K562 (cell line): ENCODE results near the gene LEMD1. TPM values are rescaled to one million over a fixed set of nuclear protein-coding genes. Genes with fewer than 3 reads are reported as not detected.

Experiments
- ATAC-seq: fragments of 200-7000 bp; cut with Tn5 transposase; 3 replicates; pipeline ENCODE4 v1.9.1; 2020; ENCODE audit warnings: moderate library complexity
- BruUV-seq: library from RNA; stranded (reverse); fragments of 400-500 nt; replicated peaks from 2 replicates; lab custom pipeline; 2021; lab: Mats Ljungman, UMichigan
- CTCF ChIA-PET: fragments of 300-600 bp; formaldehyde crosslinking; extraction: SDS; loops from one replicate; lab custom pipeline; 2021; ENCODE audit warnings: low intra/inter-chr PET ratio; lab: Yijun Ruan, JAX
- POLR2A ChIA-PET: fragments of 300-600, 350-650 bp; sonication (Branson Sonifier 250); formaldehyde crosslinking; extraction: SDS; loops from one replicate; lab custom pipeline; 2021; ENCODE audit warnings: antibody characterized with exemption, inconsistent platforms; lab: Yijun Ruan, JAX
- DNase-seq, 4 experiments: peaks; one replicate each; pipeline versions ENCODE4 v3.0.0 to v3.0.0-alpha.2; 2011 to 2018; ENCODE audit warnings: low spot score in 3 of 4, mixed read lengths in 3 of 4; ENCODE audit errors: extremely low read depth in 1 of 4
- FAIRE-seq: peaks from 2 replicates; lab custom pipeline; 2011; peaks lifted over from hg19 to GRCh38; lab: Jason Lieb, UNC
- H2AFZ ChIP-seq: 2 replicates; pipeline ENCODE4 v1.6.0; 2011; ENCODE audit warnings: low read depth, low read length, control low read depth, inconsistent platforms
- H3K27ac ChIP-seq: fragments of 200-600 bp; 3 replicates; pipeline ENCODE4 v1.8.0; 2011; ENCODE audit warnings: low read depth, mild to moderate bottlenecking, control low read depth, inconsistent platforms, low read length, moderate library complexity, mixed read lengths; ENCODE audit errors: extremely low read depth
- H3K27me3 ChIP-seq, 2 experiments: fragments of 300-600 bp in 1 of 2; 2 replicates in 1 of 2; 3 replicates in 1 of 2; pipeline versions ENCODE4 v1.6.0 to v1.8.0; 2011; ENCODE audit warnings: inconsistent platforms in 2 of 2, low read length in 2 of 2, mild to moderate bottlenecking in 1 of 2, mixed read lengths in 1 of 2, moderate library complexity in 1 of 2; ENCODE audit not compliant: control insufficient read depth in 2 of 2, insufficient read depth in 2 of 2
- H3K36me3 ChIP-seq: fragments of 300-600 bp; 3 replicates; pipeline ENCODE4 v1.8.0; 2011; ENCODE audit warnings: mild to moderate bottlenecking, low read length, inconsistent platforms; ENCODE audit not compliant: control insufficient read depth, insufficient read depth
- H3K4me1 ChIP-seq, 2 experiments: fragments of 200-600 bp in 1 of 2; replicated peaks in 1 of 2; 2 replicates in 1 of 2; 3 replicates in 1 of 2; pipeline versions ENCODE4 v1.5.1 to v1.8.0; 2011; ENCODE audit warnings: inconsistent platforms in 2 of 2, low read length in 2 of 2, mild to moderate bottlenecking in 1 of 2, mixed read lengths in 1 of 2, moderate library complexity in 1 of 2; ENCODE audit not compliant: control insufficient read depth in 2 of 2, insufficient read depth in 2 of 2
- H3K4me2 ChIP-seq: 2 replicates; pipeline ENCODE4 v1.6.1; 2011; ENCODE audit warnings: low read length, control low read depth, inconsistent platforms, mixed read lengths; ENCODE audit not compliant: insufficient read depth
- H3K4me3 ChIP-seq: fragments of 200-600 bp; sonication (generic), shearing (Covaris generic); 2 replicates; pipeline ENCODE4 v1.5.1; 2016; ENCODE audit warnings: control low read depth, inconsistent platforms
- H3K79me2 ChIP-seq: fragments of 200-600 bp; 3 replicates; pipeline ENCODE4 v1.8.0; 2011; ENCODE audit warnings: low read length, inconsistent platforms; ENCODE audit not compliant: control insufficient read depth, insufficient read depth
- H3K9ac ChIP-seq, 2 experiments: 2 replicates each; pipeline versions ENCODE4 v1.6.0 to v1.6.1; 2011; ENCODE audit warnings: low read depth in 2 of 2, low read length in 2 of 2, control low read depth in 1 of 2, inconsistent platforms in 1 of 2, mild to moderate bottlenecking in 1 of 2, mixed read lengths in 1 of 2; ENCODE audit not compliant: insufficient read depth in 1 of 2
- H3K9me1 ChIP-seq: one replicate; pipeline ENCODE4 v1.6.0; 2011; ENCODE audit warnings: inconsistent platforms, mild to moderate bottlenecking, low read length, moderate library complexity; ENCODE audit not compliant: control insufficient read depth, insufficient read depth
- H3K9me3 ChIP-seq: replicated peaks from 2 replicates; pipeline ENCODE4 v1.5.1; 2011; ENCODE audit warnings: low read depth, low read length, inconsistent platforms; ENCODE audit not compliant: control insufficient read depth, insufficient read depth
- H4K20me1 ChIP-seq: replicated peaks from 2 replicates; pipeline ENCODE4 v1.6.1; 2011; ENCODE audit warnings: low read length, inconsistent platforms, mixed read lengths; ENCODE audit not compliant: control insufficient read depth, insufficient read depth
- CBX2 ChIP-seq: fragments of 200-600 bp; sonication (generic); IDR thresholded peaks from one replicate; pipeline ENCODE4 v1.6.1; 2012; ENCODE audit warnings: mild to moderate bottlenecking, low read length, inconsistent platforms; ENCODE audit not compliant: insufficient read depth, poor library complexity, severe bottlenecking
- CEBPG ChIP-seq, 3 experiments: fragments of 200-800 bp in 1 of 3; sonication (Bioruptor generic) in 1 of 3; sonication (generic) in 1 of 3; formaldehyde crosslinking in 1 of 3; IDR thresholded peaks in 2 of 3; conservative IDR thresholded peaks in 1 of 3; 2 replicates each; pipeline versions ENCODE4 v1.6.1 to v1.8.0; 2016 to 2022; ENCODE audit warnings: missing compliant biosample characterization in 2 of 3, missing genetic modification characterization in 2 of 3, mild to moderate bottlenecking in 1 of 3, missing genetic modification reagents in 1 of 3
- SAFB2 ChIP-seq: fragments of 200-400 bp; formaldehyde crosslinking; IDR thresholded peaks from 2 replicates; pipeline ENCODE4 v1.6.1; 2018; ENCODE audit warnings: borderline replicate concordance, low read length, low read depth, moderate library complexity; ENCODE audit not compliant: severe bottlenecking
- ZKSCAN1 ChIP-seq: fragments of 150-350 bp; IDR thresholded peaks from 2 replicates; pipeline ENCODE4 v1.6.1; 2016; ENCODE audit warnings: low read depth, low read length
- WGBS: fragments of 100-300 bp; shearing (Covaris generic); methylation state at CpG from one replicate; pipeline ENCODE4 v1.1.6; 2016; ENCODE audit warnings: low coverage, mixed read lengths; ENCODE audit not compliant: insufficient coverage; ENCODE audit errors: missing lambda C conversion rate; 5-methylcytosine and 5-hydroxymethylcytosine counted together
- in situ Hi-C: fragments of 300-500 bp; cut with MboI; formaldehyde crosslinking; loops from 4 replicates; pipeline ENCODE4 v1.15.0; 2018; ENCODE audit warnings: inconsistent platforms, mixed read lengths
- intact Hi-C: fragments of 100-400 bp; cut with micrococcal nuclease; formaldehyde crosslinking; loops from 2 replicates; pipeline ENCODE4 v1.14.2; 2022
- polyA plus RNA-seq, 8 experiments: library from polyadenylated mRNA; depleted of rRNA in 4 of 8; stranded (reverse) in 5 of 8; unstranded in 3 of 8; fragments of >200 nt; fragmentation: Nextera tagmentation in 2 of 8; fragmentation: Illumina TruSeq in 1 of 8; extraction: Ambion mirVana in 2 of 8; extraction: Trizol in 1 of 8; gene quantifications; 2 replicates each; pipeline versions ENCODE4 v1.2.1 to v1.2.3, GENCODE V29; 2011 to 2014; ENCODE audit warnings: inconsistent platforms in 1 of 8, missing spikeins in 1 of 8
- total RNA-seq, 7 experiments: library from RNA; depleted of rRNA in 6 of 7; stranded (reverse); fragments of >200 nt in 6 of 7; fragmentation: Illumina TruSeq in 2 of 7; extraction: Trizol in 2 of 7; gene quantifications; 2 replicates each; pipeline versions ENCODE4 v1.2.1 to v1.2.3, GENCODE V29; 2011 to 2021; ENCODE audit warnings: low replicate concordance in 1 of 7

LEMD1 gene
- total and polyA plus RNA-seq, 9 of the 15 experiments (the other 6 are each of a cell fraction or from before 2014, with no cell fraction given): 0.11 to 2.4 (median 0.57) TPM; not detected in 1

GRCh38 chr1:205424901-205425600, 3.2 kb upstream of the LEMD1 start:
- no peak overlapping the region for H3K27ac ChIP-seq
- H3K9me3 ChIP-seq: no peaks in the 10 kb centered on the region
- no peaks in the 10 kb centered on the region for H3K79me2 ChIP-seq
- no TSS peak for BruUV-seq
- H3K36me3 ChIP-seq: no peaks in the 10 kb centered on the region
- H3K4me2 ChIP-seq: no peak overlapping the region
- H4K20me1 ChIP-seq: 0 out of 2 replicates have a peak, but pooled peaks cover 4% of the 10 kb centered on the region
- in situ Hi-C loops (no loop called here), intact Hi-C loops (no loop called here)
- peaks cover 30 to 51% of the 10 kb centered on the region in 2 experiments for H3K27me3 ChIP-seq
- no peak overlapping the region for H3K9ac ChIP-seq
- ChIA-PET CTCF (no interaction called here), POLR2A (interaction anchor here (0.5 to 1.8 kb wide), 3 partner anchors 9 to 159 kb away, joined by 3 to 4 read pairs (median 3); no protein-coding TSS in a partner anchor)
- no peaks in the 10 kb centered on the region for H3K9me1 ChIP-seq
- H2AFZ ChIP-seq: no peak overlapping the region
- H3K4me3 ChIP-seq: no peak overlapping the region
- WGBS: 1% methylated on average over 8 of the region's 8 CpGs
- no peaks in the 10 kb centered on the region for H3K4me1 ChIP-seq
- no peak for FAIRE-seq
- no peak for TF ChIP-seq SAFB2
- TF ChIP-seq ZKSCAN1: 0 out of 2 replicates have a peak, but pooled peaks have one; percentile 25
- no peak for ATAC-seq
- DNase-seq: no peak

GRCh38 chr1:205423814-205424399, 2.1 kb upstream of the LEMD1 start:
- H3K27me3 ChIP-seq: peaks cover 38 to 53% of the 10 kb centered on the region in 2 experiments
- no TSS peak for BruUV-seq

More at GRCh38 chr1:205423814-205424399, 2.1 kb upstream of the LEMD1 start:
- CTCF ChIA-PET: interaction anchor here (1.1 kb wide), 1 partner anchor 62 kb away, joined by 5 read pairs; no protein-coding TSS in a partner anchor
- TF ChIP-seq CBX2 (peak; percentile 44), CEBPG (CRISPR knock-in tag; IDR thresholded peaks at IDR 0.05) (no peak), CEBPG (tag; conservative IDR thresholded peaks at IDR 0.05 in 1 of 2, IDR thresholded peaks at IDR 0.05 in 1 of 2) (no peak)
- Histone ChIP-seq H4K20me1 (0 out of 2 replicates have a peak, but pooled peaks cover 2% of the 10 kb centered on the region), H3K4me3 (no peak overlapping the region), H3K4me2 (no peak overlapping the region), H3K9me3 (no peaks in the 10 kb centered on the region), H2AFZ (no peak overlapping the region), H3K36me3 (no peaks in the 10 kb centered on the region), H3K9me1 (no peaks in the 10 kb centered on the region), H3K4me1 (no peaks in the 10 kb centered on the region), H3K79me2 (no peaks in the 10 kb centered on the region), H3K9ac (no peak overlapping the region), H3K27ac (no peak overlapping the region)
- intact Hi-C loops: no loop called here
- FAIRE-seq: no peak
- no peak for DNase-seq
- ATAC-seq: no peak
- WGBS: 2% methylated on average over 6 of the region's 6 CpGs
- POLR2A ChIA-PET: interaction anchor here (0.6 to 1.3 kb wide), 2 partner anchors 8 to 98 kb away, joined by 4 read pairs; no protein-coding TSS in a partner anchor
- in situ Hi-C loops: no loop called here
